Immature natural killer cell (primary cell): Measurements from ENCODE around the gene ZIC5. TPM values are rescaled to one million over a fixed set of nuclear protein-coding genes. Genes with fewer than 3 reads are reported as not detected.

Experiments
- DNase-seq, 3 donors: peaks; one replicate each; pipeline ENCODE4 v3.0.0; 2022; ENCODE audit warnings: mixed read lengths in 1 of 3
- H3K27ac Mint-ChIP-seq, 6 donors: one replicate each; pipeline ENCODE4 v1.8.0; 2020; ENCODE audit warnings: mixed read lengths in 6 of 6, mild to moderate bottlenecking in 5 of 6, inconsistent platforms in 4 of 6, moderate library complexity in 3 of 6
- H3K27me3 Mint-ChIP-seq, 3 donors: one replicate each; pipeline ENCODE4 v1.8.0; 2020 to 2021; ENCODE audit warnings: low read depth in 3 of 3, mild to moderate bottlenecking in 3 of 3, mixed read lengths in 3 of 3, moderate library complexity in 3 of 3, inconsistent platforms in 1 of 3
- H3K36me3 Mint-ChIP-seq, 3 donors: one replicate each; pipeline ENCODE4 v1.8.0; 2020; ENCODE audit warnings: mixed read lengths in 3 of 3, inconsistent platforms in 2 of 3, mild to moderate bottlenecking in 2 of 3
- H3K4me1 Mint-ChIP-seq, 2 donors: one replicate each; pipeline ENCODE4 v1.8.0; 2020; ENCODE audit warnings: inconsistent platforms in 2 of 2, mild to moderate bottlenecking in 2 of 2, mixed read lengths in 2 of 2, moderate library complexity in 1 of 2
- H3K4me3 Mint-ChIP-seq, 5 donors: one replicate each; pipeline ENCODE4 v1.8.0; 2020; ENCODE audit warnings: mild to moderate bottlenecking in 5 of 5, mixed read lengths in 5 of 5, inconsistent platforms in 3 of 5, moderate library complexity in 3 of 5
- H3K9me3 Mint-ChIP-seq, 6 donors: one replicate each; pipeline ENCODE4 v1.8.0; 2020; ENCODE audit warnings: mild to moderate bottlenecking in 6 of 6, mixed read lengths in 6 of 6, inconsistent platforms in 4 of 6, moderate library complexity in 3 of 6
- polyA plus RNA-seq, 3 donors: library from polyadenylated mRNA; unstranded; fragments of 300-500 nt; fragmentation: Illumina TruSeq; gene quantifications; one replicate each; pipeline ENCODE4 v1.2.3, GENCODE V29; 2021

The ZIC5 gene
- polyA plus RNA-seq, 3 donors from 2014 or later = not detected

DNA sequence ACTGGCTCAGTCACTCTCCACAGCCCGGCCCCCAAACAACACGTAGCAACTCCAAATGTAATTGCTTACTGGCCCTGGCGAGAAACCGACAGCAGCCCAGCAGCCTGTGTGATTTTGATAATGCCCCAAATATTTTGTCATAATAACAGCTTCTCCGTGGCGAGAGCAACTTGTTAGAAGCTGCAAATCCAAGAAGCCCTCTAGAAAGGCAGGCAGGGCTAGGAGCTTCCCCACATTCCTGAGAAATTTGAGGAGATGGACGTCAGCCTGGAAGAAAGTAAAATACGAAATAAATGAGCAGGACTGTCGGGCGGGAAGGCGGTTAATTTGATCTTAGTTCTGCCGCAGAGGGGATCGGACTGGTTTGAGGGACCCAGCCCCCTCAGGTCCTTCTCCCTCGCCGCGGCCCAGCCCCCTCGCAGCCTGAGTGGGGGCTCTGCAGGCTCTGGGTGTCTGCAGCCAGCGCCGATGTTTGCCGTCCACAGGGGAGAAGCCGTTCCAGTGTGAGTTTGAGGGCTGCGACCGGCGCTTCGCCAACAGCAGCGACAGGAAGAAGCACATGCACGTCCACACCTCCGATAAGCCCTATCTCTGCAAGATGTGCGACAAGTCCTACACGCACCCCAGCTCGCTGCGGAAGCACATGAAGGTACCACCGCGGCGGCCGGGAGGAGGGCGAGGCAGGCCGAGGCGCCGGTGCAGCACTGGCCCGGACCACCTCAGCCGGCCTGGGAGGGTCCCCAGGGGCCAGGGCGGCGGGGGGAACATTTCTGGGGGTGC lies 13.1 kb upstream of the ZIC5 start:
- peak overlapping the region; percentile 33 to 70 (median 37) for H3K4me3 Mint-ChIP-seq
- H3K9me3 Mint-ChIP-seq = peaks cover 1 to 33% (median 16%) of the 10 kb centered on the region in 6 donors
- no peak for DNase-seq
- peaks cover 0 to 5% (median 5%) of the 10 kb centered on the region in 3 donors for H3K36me3 Mint-ChIP-seq
- peak overlapping the region in 4 of 6 donors; percentile 50 to 86 (median 69) for H3K27ac Mint-ChIP-seq
- peaks cover 49 to 67% (median 63%) of the 10 kb centered on the region in 3 donors for H3K27me3 Mint-ChIP-seq
- peaks cover 22 to 34% of the 10 kb centered on the region in 2 donors for H3K4me1 Mint-ChIP-seq

DNA sequence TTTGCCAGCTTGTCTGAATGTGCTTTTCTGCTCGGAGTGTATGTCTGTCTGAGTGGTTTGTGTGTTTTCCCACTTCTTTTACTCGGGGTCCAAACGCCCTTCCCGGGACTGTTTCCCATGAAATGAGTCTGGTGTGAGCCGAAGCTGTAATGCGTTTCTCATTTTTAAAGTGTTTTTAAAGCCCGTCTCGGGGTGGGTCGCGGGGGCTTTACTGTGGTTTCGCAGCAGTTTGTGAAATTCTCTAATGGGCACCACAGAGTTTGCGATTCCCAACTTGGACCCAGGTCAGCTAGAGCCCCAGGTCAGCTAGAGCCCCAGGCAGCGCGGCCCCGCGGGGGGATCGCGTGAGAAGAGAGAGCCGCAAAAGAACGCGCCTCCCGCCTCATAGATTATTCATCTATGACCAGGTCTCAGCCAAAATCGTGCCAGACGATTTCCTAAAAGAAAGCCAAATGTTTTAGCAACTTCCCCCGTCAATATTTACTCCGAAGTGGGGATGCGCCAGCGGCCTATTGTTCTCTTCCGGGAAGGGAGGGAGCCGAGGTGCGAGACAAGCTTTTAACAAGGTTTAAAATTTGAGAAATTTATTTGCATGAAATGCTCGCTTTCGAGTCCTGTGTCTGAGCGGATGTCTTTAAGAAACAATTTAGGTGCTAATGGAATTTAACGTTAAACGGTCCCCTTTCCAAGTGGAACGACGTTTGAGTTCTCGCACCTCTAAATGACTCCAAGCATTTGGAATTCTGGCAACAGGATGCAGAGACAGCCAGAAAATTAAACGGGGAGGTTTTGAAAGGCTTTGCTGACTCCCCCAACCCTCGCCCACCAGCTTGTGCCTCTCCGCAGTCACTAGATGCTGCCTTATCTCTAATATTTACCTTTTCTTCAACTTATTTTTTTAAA lies 12.2 kb upstream of the ZIC5 start:
- H3K9me3 Mint-ChIP-seq = peaks cover 1 to 33% (median 16%) of the 10 kb centered on the region in 6 donors
- peaks cover 0 to 5% (median 5%) of the 10 kb centered on the region in 3 donors for H3K36me3 Mint-ChIP-seq
- no peak for DNase-seq
- H3K4me3 Mint-ChIP-seq = peak overlapping the region; percentile 12 to 70 (median 50)
- H3K27ac Mint-ChIP-seq = peak overlapping the region in 2 of 6 donors; percentile 83 to 86
- peaks cover 45 to 66% (median 61%) of the 10 kb centered on the region in 3 donors for H3K27me3 Mint-ChIP-seq
- peaks cover 22 to 34% of the 10 kb centered on the region in 2 donors for H3K4me1 Mint-ChIP-seq

DNA sequence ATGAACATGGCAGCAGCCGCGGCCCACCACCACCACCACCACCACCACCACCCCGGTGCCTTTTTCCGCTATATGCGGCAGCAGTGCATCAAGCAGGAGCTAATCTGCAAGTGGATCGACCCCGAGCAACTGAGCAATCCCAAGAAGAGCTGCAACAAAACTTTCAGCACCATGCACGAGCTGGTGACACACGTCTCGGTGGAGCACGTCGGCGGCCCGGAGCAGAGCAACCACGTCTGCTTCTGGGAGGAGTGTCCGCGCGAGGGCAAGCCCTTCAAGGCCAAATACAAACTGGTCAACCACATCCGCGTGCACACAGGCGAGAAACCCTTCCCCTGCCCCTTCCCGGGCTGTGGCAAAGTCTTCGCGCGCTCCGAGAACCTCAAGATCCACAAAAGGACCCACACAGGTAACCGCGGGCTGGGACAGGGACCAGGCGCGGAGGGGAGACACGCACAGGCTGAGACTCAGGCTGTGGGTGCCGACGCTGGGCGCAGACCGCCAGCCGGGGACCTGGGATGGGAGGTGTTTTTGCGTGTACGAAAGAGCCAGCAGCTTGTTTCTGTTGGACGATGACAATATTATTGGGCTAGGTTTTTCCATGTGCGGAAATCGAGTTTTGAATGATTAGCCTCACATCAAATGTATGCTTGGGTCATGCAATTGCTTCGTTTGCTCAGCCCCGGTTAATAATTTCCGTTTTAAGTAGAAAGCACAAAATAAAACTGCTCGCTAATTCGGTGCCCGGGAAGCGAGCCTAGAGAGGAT lies 11.3 kb upstream of the ZIC5 start:
- H3K36me3 Mint-ChIP-seq = peaks cover 0 to 5% (median 5%) of the 10 kb centered on the region in 3 donors
- DNase-seq = no peak

DNA sequence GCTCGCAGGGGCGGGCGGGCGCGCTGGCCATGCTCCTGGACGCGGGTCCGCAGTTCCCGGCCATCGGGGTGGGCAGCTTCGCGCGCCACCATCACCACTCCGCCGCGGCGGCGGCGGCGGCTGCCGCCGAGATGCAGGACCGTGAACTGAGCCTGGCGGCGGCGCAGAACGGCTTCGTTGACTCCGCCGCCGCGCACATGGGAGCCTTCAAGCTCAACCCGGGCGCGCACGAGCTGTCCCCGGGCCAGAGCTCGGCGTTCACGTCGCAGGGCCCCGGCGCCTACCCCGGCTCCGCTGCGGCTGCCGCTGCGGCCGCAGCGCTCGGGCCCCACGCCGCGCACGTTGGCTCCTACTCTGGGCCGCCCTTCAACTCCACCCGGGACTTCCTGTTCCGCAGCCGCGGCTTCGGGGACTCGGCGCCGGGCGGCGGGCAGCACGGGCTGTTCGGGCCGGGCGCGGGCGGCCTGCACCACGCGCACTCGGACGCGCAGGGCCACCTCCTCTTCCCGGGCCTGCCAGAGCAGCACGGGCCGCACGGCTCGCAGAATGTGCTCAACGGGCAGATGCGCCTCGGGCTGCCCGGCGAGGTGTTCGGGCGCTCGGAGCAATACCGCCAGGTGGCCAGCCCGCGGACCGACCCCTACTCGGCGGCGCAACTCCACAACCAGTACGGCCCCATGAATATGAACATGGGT lies 10.6 kb upstream of the ZIC5 start:
- Mint-ChIP-seq H3K9me3 (peaks cover 1 to 32% (median 18%) of the 10 kb centered on the region in 6 donors), H3K36me3 (peaks cover 0 to 9% (median 5%) of the 10 kb centered on the region in 3 donors), H3K27me3 (peaks cover 53 to 67% (median 63%) of the 10 kb centered on the region in 3 donors), H3K4me1 (peaks cover 22 to 40% of the 10 kb centered on the region in 2 donors), H3K4me3 (peak overlapping the region; percentile 18 to 70 (median 64)), H3K27ac (peak overlapping the region in 2 of 6 donors; percentile 40 to 83)
- DNase-seq = no peak

More for the DNA sequence above, 11.3 kb upstream of the ZIC5 start:
- H3K9me3 Mint-ChIP-seq = peaks cover 1 to 33% (median 16%) of the 10 kb centered on the region in 6 donors
- peaks cover 22 to 40% of the 10 kb centered on the region in 2 donors for H3K4me1 Mint-ChIP-seq
- peaks cover 49 to 67% (median 62%) of the 10 kb centered on the region in 3 donors for H3K27me3 Mint-ChIP-seq
- H3K4me3 Mint-ChIP-seq = peak overlapping the region; percentile 39 to 70 (median 64)
- H3K27ac Mint-ChIP-seq = peak overlapping the region in 2 of 6 donors; percentile 83 to 86

DNA sequence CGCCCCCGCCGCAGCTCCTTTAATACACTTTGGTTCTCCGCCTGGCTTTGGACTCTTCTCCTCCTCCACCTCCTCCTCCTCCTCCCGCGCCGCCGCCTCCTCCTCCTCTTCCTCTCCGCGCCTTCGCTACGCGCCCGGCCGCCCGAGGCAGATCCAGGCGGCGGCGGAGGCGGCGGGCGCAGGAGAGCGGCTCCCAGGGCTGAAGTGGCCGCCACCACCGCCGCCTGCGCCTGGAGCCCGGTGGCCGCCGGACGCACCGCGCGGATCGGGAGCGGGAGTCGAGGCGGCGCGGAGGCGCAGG lies 10.1 kb upstream of the ZIC5 start, which contains the start of gene ZIC2:
TSS of gene ZIC2 (plus strand) at position 50 of the 301 bp plus-strand sequence. CDS start 281 bp downstream, outside the sequence.
- peaks cover 51 to 67% (median 63%) of the 10 kb centered on the region in 3 donors for H3K27me3 Mint-ChIP-seq
- peaks cover 22 to 40% of the 10 kb centered on the region in 2 donors for H3K4me1 Mint-ChIP-seq
- H3K9me3 Mint-ChIP-seq = peaks cover 1 to 33% (median 20%) of the 10 kb centered on the region in 6 donors
- H3K36me3 Mint-ChIP-seq = peaks cover 0 to 9% (median 5%) of the 10 kb centered on the region in 3 donors
- peak within 1 kb of the TSS; percentile 47 to 70 (median 64) for H3K4me3 Mint-ChIP-seq
- DNase-seq = no peak
- peak within 1 kb of the TSS in 2 of 6 donors; percentile 40 to 83 for H3K27ac Mint-ChIP-seq

DNA sequence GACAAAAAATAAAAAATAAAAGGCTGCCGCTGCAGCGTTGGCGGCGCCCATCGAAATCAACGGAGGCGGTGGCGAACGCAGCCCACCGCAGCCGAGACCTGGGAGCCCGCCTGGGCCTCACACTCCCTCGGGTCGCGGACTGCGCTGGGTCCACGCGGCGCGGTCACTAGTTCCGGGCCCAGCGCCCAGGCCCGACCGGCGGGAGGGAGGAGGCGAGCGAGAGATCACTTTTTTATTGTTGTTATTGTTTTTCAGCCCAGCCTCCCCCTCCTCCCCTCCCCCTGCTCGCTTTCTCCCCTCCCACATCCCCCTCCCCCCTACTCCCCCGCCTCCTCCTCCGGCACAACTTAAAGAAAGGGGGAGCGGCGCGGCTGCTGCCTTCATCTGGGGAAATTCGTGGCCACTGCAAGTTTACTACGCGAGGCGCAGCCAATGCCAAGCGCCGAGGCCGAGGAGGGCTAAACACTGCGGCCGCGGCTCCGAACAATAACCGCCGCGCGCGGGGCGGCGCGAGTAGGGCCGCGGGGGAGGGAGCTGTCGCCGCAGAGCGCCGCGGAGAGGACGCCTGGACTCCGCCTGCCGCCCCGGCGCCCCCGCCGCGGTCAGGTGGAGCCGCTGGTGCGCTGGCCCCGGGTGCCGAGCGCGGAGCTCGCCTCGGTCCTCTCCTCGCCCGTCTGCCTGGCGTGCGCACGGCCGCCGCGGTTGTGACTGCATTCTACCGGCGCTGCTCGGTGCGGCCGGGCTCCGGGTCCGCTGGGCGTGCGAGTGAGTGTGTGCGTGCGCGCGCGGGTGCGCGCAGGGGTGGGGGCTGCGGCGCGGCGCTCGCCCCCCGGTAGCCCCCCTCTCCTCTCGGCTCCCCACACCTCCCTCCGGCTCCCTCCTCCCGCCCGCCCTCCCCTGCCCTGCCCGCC lies 9.5 kb upstream of the ZIC5 start:
- DNase-seq = no peak
- Mint-ChIP-seq H3K36me3 (peaks cover 0 to 6% (median 3%) of the 10 kb centered on the region in 3 donors), H3K27ac (no peak overlapping the region), H3K4me1 (peaks cover 20 to 38% of the 10 kb centered on the region in 2 donors), H3K9me3 (peaks cover 1 to 33% (median 17%) of the 10 kb centered on the region in 6 donors), H3K4me3 (peak overlapping the region in 4 of 5 donors; percentile 44 to 52 (median 49)), H3K27me3 (peaks cover 51 to 67% (median 63%) of the 10 kb centered on the region in 3 donors)

DNA sequence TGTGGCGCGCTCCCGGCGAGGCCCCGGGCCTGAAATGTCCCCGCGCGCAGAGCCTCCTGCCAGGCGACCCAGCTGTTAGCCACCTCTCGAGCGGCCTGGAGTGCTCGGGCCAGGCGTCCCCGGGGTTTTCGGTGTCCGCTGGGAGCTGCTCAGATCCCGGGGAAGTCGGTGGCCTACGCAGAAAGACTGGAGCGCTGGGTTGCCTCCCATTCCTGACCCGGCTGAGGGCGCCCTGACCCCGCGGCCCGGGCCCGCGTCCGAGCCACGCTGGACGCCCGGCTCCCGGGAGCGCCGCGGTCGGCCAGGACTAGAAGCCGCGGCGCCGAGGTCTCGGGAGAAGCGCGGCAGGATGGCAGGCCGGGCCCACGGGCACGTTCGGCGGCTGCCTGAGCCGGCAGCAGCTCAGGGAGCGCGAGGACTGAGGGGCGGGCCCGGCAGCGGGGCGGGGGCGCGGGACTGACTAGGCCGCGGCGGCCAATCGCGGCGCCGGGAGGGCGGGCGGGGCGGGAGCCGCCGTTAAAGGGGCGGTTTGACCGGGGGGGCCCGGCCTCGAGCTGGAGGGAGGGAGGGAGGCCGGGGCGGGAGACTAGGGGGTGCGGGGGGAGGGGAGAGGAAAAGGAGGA lies 8.7 kb upstream of the ZIC5 start:
- peak; percentile 40 to 49 (median 48) for DNase-seq
- Mint-ChIP-seq H3K9me3 (peaks cover 1 to 34% (median 14%) of the 10 kb centered on the region in 6 donors), H3K4me3 (peak overlapping the region in 2 of 5 donors; percentile 36 to 47), H3K4me1 (peaks cover 17 to 33% of the 10 kb centered on the region in 2 donors), H3K27ac (no peak overlapping the region), H3K36me3 (peaks cover 0 to 3% (median 0%) of the 10 kb centered on the region in 3 donors), H3K27me3 (peaks cover 51 to 67% (median 63%) of the 10 kb centered on the region in 3 donors)

DNA sequence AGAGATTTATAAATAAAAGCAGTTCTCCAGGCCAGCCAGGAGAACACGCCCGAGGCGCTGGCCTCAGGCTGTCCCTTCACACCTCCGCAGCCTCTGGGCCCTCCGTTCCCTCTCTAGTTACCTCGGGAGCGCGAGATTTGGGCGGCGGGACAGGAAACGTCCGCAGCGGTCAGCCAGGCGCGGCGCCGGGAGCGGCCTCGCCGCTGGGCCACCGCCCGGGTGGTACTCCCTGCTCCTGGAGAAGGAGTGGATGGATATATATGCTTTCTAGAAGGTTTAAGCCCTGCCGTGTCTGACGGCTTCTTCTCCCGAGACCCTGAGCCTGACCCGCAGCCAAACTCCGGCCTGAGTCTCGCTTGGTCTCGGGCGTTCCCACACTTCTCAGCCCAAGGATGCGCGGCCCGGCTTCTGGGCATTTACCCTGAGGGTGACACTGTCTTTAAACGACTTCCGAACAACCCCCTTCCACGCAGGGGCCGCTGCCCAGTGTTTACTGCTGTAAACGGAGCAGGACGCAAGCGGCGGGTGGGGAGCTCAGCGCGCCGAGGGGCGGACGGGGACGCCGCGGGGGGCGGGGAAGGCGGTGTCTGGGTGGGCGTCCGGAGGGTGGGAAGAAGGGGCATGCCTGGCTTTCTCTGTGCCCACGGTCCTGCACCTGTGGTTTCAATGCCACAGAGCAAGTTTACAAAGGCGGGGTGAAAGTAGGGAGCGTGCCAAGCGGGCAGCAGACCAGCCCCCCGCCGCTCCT lies 8.1 kb upstream of the ZIC5 start:
- Mint-ChIP-seq H3K9me3 (peaks cover 1 to 39% (median 14%) of the 10 kb centered on the region in 6 donors), H3K36me3 (peaks cover 0 to 3% (median 0%) of the 10 kb centered on the region in 3 donors), H3K27ac (no peak overlapping the region), H3K4me1 (peaks cover 17 to 32% of the 10 kb centered on the region in 2 donors), H3K27me3 (peaks cover 55 to 71% (median 66%) of the 10 kb centered on the region in 3 donors), H3K4me3 (peak overlapping the region in 4 of 5 donors; percentile 33 to 49 (median 38))
- no peak for DNase-seq

DNA sequence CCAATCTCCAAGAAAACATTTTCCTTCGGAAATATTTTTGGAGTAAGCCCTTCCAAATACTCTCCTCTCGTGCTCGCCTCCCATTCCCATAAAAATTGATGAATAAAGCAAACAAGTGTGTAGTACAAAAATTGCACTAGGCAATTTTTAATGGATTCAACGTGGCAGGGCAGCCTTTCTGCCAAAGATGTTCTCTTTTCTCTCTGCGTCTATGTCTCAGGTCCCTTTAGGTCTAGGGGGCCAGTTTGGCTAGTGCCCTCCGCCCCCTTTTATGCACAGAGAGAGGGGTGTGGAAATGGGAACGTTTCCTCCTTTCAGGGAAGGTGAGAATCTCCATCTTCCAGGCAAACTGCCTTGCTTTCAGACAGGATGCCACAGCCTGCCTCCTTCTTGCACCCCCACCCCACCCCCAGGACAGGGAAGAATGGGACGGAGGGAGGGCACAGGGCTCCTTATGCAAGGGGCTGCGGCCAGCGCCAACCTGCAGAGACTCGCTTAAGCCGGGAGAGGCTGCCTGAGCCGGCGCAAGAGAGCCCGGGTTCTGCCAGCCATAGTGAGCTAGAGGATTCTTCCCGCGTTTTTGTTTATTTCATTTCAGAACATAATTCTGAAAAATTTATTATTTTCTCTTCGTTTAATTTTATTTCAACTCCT lies 7.4 kb upstream of the ZIC5 start:
- Mint-ChIP-seq H3K4me3 (peak overlapping the region in 4 of 5 donors; percentile 25 to 48 (median 40)), H3K4me1 (peaks cover 14 to 25% of the 10 kb centered on the region in 2 donors), H3K27ac (no peak overlapping the region), H3K36me3 (peaks cover 0 to 4% (median 3%) of the 10 kb centered on the region in 3 donors), H3K9me3 (peaks cover 5 to 39% (median 12%) of the 10 kb centered on the region in 6 donors), H3K27me3 (peaks cover 54 to 71% (median 66%) of the 10 kb centered on the region in 3 donors)
- no peak for DNase-seq
